NB4 (cell line): Measurements from ENCODE around the gene CNNM2.
"Not testable (repeated sequence)": the region's sequence is repeated elsewhere in the genome, so short reads cannot be mapped to it uniquely, and the experiment has no call there.

ENCODE experiments used
- CTCF ChIP-seq: IDR thresholded peaks from one replicate; pipeline ENCODE4 v1.5.1; 2012; ENCODE audit warnings: low read depth, low read length
- MAX ChIP-seq: IDR thresholded peaks from 2 replicates; pipeline ENCODE4 v1.6.1; 2011; ENCODE audit warnings: low read depth, low read length
- POLR2A ChIP-seq: IDR thresholded peaks from 2 replicates; pipeline ENCODE4 v1.6.1; 2011; ENCODE audit warnings: mild to moderate bottlenecking; ENCODE audit not compliant: insufficient read length; ENCODE audit errors: extremely low read depth

GRCh38 chr10:102928442-102928841 is 10.3 kb downstream of the CNNM2 start:
- not testable (repeated sequence) for TF ChIP-seq POLR2A, CTCF, MAX
